Endometrial microvascular endothelial cells (primary cell): ENCODE measurements around the gene CNNM1. TPM values are rescaled to one million over a fixed set of nuclear protein-coding genes. Genes with fewer than 3 reads are reported as not detected.

Experiments used
- in situ Hi-C: cut with HindIII; loops from 2 replicates; pipeline ENCODE4 v1.10.0; 2017; ENCODE audit warnings: low sequenced_read_pairs, low pct_unique_long_range_greater_than_20kb; ENCODE audit errors: inconsistent ontology term
- total RNA-seq: library from RNA; depleted of rRNA; stranded (reverse); fragments of >200 nt; gene quantifications from one replicate; pipeline ENCODE4 v1.2.3, GENCODE V29; 2015; ENCODE audit errors: inconsistent ontology term

The CNNM1 gene
- total RNA-seq, 1 donor from 2014 or later: not detected

DNA sequence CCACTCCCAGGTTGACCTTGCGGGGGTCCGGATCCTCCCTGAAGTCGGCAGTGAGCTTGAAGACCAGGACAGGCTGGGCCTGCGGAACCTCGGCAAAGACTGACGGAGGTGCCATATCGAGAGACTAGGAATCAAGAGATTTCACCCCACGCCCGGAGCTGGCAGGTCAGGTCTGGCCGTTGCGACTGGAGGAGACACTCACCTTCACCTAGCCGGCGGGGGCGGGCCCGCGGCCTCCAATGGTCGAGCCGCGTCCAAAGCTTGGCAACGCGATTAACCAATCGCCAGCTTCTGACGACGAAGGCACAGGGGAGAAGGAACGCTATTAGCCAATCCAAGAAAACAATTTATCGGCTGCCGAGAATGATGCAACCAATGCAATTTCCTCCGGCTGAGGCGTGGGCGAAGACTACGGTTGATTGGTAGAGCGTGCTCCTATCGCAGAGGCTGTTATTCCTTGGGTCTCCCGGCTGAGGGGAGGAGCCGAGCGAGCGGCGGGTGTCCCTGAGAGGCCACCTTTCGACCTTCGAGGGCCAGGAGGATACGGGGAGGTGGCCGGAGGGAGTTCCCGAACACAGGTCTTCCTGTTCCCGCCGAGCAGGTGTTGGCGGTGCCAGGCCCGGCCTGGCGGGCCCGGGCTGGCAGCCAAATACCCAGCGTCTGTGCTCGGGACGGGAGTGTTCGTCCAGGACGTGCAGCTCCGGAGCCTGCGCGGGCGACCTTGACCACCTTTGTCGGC lies 101.5 kb downstream of the CNNM1 start, which contains the start of gene GOT1:
TSS of gene GOT1 (minus strand) at position 174 of the 739 bp plus-strand sequence. CDS start at position 115, 59 bp downstream.
- in situ Hi-C loops: loop anchor here (25.0 kb wide), 2 partner anchors 107 to 182 kb away; partner anchors contain the start of genes NKX2-3 and SLC25A28

DNA sequence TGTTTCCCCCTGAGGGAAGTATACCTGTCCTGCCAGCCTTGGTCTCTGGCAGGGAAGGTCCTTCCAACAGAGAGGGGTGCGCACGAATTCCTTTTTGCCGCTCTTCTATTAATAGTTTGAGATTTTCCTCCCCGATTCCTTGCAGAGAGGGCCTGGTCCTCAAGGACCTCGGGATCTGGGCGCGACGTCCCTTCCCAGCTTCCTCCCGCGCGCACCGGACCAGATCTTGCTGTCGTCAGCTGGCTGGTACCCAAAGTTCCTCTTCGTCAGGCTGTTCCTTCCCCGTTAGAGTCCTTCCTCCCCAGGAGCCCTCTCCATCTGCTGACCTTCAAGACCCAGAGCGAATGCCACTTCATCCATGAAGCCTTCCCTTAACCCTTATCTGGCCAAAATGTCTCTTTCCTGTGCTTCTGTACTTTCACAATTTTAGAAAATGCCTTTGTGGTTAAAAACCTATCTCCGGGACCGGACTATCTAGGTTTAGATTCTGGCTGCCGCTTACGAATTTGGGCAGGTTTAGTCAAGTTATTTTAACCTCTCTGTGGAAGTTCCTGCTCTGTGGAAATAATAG lies 102.1 kb downstream of the CNNM1 start:
- in situ Hi-C loops: loop anchor here (25.0 kb wide), 2 partner anchors 106 to 181 kb away; partner anchors contain the start of genes NKX2-3 and SLC25A28

DNA sequence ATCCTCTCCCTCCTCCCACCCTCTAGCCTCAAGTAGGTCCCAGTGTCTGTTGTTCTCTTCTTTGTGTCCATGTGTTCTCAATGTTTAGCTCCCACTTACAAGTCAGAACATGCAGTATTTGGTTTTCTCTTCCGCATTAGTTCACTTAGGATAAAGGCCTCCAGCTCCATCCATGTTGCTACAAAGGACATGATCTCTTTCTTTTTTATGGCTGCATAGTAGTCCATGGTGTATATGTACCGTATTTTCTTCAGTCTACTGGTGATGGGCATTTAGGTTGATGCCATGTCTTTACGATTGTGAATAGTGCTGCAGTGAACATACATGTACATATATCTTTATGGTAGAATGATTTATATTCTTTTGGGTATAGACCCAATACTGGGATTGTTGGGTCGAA lies 102.9 kb downstream of the CNNM1 start:
- in situ Hi-C loops: loop anchor here (25.0 kb wide), 2 partner anchors 105 to 180 kb away; partner anchors contain the start of genes NKX2-3 and SLC25A28

DNA sequence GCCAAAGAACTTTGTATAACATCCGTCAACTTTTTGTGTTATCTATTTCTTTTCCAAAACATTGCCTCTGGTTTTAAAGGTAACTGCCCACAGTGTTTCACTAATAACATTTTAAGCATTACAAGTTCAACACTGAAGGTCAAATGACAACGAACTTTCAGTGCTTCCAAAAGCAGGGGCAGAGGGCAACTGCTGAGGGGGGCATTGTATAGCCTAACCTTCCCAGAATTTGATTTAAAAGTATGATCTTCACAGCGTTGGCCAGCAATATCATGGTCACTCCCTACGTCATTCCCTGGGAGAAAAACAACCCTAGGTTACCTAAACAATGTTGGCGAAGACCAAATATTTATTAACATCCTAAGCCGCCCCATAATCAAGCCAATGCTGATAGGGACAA lies 103.7 kb downstream of the CNNM1 start:
- in situ Hi-C loops: loop anchor here (25.0 kb wide), 2 partner anchors 104 to 179 kb away; partner anchors contain the start of genes NKX2-3 and SLC25A28

DNA sequence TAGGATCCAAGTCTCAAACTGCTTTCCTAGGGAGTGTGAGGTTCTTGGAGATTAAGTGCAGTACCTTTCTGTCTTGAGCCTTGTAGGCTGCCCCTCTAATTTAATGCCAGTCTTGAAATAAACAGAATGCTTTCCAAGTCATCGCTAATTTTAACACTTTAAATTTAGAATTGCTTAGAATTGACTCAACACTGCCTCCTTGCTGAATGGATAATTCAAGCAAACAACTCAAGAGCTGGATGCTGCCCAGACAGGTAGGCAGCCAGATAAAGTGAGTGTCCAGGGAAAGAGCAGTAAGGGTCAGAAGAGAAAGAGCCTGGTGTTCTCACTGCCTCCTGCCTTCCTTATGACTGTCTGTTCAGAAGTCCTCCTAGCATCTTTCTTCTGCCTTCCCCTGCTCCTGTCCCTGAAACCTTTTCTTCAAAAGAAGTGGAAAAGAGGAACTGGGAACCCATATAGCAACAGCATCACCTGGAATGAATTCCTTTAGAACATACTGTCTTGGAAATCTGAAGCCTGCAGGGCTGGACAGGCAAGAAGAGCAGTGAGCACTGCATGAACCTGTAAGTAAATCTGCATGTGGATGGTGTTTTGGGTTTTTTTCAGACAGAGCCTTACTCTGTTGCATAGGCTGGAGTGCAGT lies 104.3 kb downstream of the CNNM1 start:
- in situ Hi-C loops: loop anchor here (25.0 kb wide), 2 partner anchors 104 to 179 kb away; partner anchors contain the start of genes NKX2-3 and SLC25A28

DNA sequence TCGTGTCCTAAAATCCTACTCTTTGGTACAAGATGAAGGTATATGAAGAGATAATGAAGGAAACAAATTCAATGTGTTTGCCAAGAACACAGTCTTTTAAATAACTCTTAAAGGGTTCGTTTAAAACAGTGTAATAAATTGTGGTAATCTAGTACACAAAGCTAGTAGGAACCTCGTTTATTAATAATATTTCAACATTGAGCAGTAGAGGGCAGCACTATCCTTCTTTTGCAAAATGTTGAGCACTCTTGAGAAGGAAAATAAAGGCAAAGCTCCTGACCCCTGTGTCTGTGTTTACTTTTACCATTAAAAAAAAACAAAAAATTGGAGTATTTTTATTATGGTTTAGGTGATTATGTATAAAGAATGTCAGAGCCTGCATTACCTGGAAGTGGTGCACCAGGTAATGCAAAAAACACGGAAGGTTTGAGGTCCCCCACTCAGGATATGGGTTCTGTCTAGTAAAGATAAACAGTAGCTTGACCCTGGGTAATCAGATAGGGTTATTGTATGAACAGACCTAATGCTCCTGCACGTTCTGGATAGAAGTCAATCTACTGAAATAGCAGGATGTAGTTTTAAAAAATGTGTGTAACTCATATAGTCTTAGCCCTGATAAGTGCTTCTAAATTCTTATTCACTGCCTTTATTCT lies 107.0 kb downstream of the CNNM1 start:
- in situ Hi-C loops: loop anchor here (25.0 kb wide), 2 partner anchors 101 to 176 kb away; partner anchors contain the start of genes NKX2-3 and SLC25A28

DNA sequence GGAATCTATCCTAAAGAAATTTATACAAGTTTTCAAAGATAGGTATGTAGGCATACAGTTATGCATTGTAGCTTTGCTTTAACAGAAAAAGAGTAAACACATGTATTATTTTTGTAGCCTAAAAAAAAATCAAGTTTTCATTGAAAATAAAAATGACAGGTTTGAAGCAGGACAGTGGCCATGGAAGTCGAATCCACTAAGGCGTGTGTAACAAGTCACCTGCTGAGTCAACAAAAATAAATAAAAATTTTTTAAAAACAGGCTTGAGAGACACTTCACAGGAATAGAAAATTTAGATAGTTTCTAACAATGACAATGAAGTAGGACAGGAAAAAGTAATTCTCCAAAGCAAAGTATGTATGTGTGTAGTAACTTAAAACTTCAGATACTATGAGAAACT lies 109.7 kb downstream of the CNNM1 start:
- in situ Hi-C loops: loop anchor here (25.0 kb wide), 2 partner anchors 98 to 173 kb away; partner anchors contain the start of genes NKX2-3 and SLC25A28

DNA sequence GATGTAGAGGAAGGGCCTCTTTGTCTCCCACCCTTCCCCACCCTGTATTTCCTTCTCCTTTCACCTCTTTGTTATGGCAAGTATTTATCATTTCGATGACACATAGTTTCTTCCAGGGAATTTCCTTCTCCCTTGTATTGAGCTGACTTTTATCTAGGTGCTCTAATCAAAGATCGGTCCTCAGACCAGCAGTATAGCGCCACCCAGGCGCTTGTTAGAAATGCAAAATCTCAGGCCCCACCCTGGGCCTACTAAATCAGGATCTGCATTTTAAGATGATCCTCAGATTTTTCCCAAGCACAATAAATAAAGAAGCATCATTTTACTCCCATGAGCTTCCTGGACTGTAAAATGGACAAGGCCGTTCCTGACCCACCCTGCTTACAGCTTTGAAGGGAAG lies 113.2 kb downstream of the CNNM1 start:
- in situ Hi-C loops: loop anchor here (25.0 kb wide), 2 partner anchors 95 to 170 kb away; partner anchors contain the start of genes NKX2-3 and SLC25A28

DNA sequence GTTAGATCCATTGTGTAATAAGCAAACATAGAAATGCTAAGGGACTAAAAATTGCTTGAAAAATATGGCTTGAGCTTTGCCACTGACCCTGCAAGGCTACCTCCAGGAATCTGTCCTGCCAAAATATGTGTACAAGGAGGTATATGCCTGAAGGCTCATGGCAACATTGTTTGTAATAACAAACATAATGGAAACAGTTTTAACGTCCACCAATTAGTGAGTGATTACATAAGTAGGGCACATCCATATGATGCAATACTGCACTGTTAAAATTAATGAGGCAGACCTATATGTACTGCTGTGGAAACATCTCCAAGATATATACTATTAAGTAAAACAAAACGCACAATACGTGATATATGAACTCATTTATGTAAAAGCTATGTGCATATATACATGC lies 114.3 kb downstream of the CNNM1 start:
- in situ Hi-C loops: loop anchor here (25.0 kb wide), 2 partner anchors 94 to 169 kb away; partner anchors contain the start of genes NKX2-3 and SLC25A28

Other genes with a start within 250 kb of the CNNM1 start
- not detected for gene HPSE2, start 93.5 kb upstream of the CNNM1 start, total RNA-seq
- gene GOT1, start 101.3 kb downstream of the CNNM1 start, total RNA-seq: 29.2 TPM
- gene NKX2-3, start 203.6 kb downstream of the CNNM1 start, total RNA-seq: not detected